CD4-positive, CD25-positive, alpha-beta regulatory T cell (primary cell): ENCODE results near the gene PGAM4. TPM values are rescaled to one million over a fixed set of nuclear protein-coding genes. Genes with fewer than 3 reads are reported as not detected.
"Not testable (repeated sequence)": the region's sequence is repeated elsewhere in the genome, so short reads cannot be mapped to it uniquely, and the experiment has no call there.

Experiments used
- ATAC-seq, 2 donors: fragments of 150-1000 bp; cut with Tn5 transposase; one replicate each; pipeline ENCODE4 v1.10.0; 2021; ENCODE audit warnings: low read depth in 2 of 2, moderate number of reproducible peaks in 2 of 2, moderate library complexity in 1 of 2
- DNase-seq, 3 donors: peaks; one replicate each; pipeline versions ENCODE4 v3.0.0 to v3.0.0-alpha.2; 2012 to 2022; ENCODE audit warnings: mixed read lengths in 1 of 3
- H3K27ac ChIP-seq: one replicate; pipeline ENCODE4 v1.7.0; 2013; ENCODE audit warnings: mild to moderate bottlenecking, low read length; ENCODE audit not compliant: insufficient read depth, poor library complexity, severe bottlenecking
- H3K27me3 ChIP-seq: one replicate; pipeline ENCODE4 v1.7.0; 2013; ENCODE audit warnings: low read length; ENCODE audit not compliant: control insufficient read depth, insufficient read depth
- H3K36me3 ChIP-seq: one replicate; pipeline ENCODE4 v1.7.0; 2013; ENCODE audit warnings: mild to moderate bottlenecking, low read length, moderate library complexity; ENCODE audit not compliant: control insufficient read depth, insufficient read depth
- H3K4me1 ChIP-seq: 2 replicates; pipeline ENCODE4 v1.7.0; 2013; ENCODE audit warnings: mild to moderate bottlenecking, low read length; ENCODE audit not compliant: insufficient read depth, control insufficient read depth, poor library complexity, severe bottlenecking
- H3K4me3 ChIP-seq: one replicate; pipeline ENCODE4 v1.7.0; 2013; ENCODE audit warnings: low read depth, mild to moderate bottlenecking, low read length, moderate library complexity
- H3K9me3 ChIP-seq, 2 experiments: 1 replicate in 1 of 2; 2 replicates in 1 of 2; pipeline ENCODE4 v1.7.0; 2013; ENCODE audit warnings: low read length in 2 of 2, mild to moderate bottlenecking in 1 of 2, moderate library complexity in 1 of 2; ENCODE audit not compliant: control insufficient read depth in 2 of 2
- H3K27ac Mint-ChIP-seq, 3 donors: one replicate each; pipeline ENCODE4 v1.8.0; 2020 to 2022; ENCODE audit warnings: mild to moderate bottlenecking in 3 of 3, mixed read lengths in 3 of 3, moderate library complexity in 2 of 3
- H3K27me3 Mint-ChIP-seq: one replicate; pipeline ENCODE4 v1.8.0; 2022; ENCODE audit warnings: mild to moderate bottlenecking, mixed read lengths
- H3K36me3 Mint-ChIP-seq: one replicate; pipeline ENCODE4 v1.8.0; 2020; ENCODE audit warnings: mixed read lengths
- H3K4me1 Mint-ChIP-seq, 4 donors: one replicate each; pipeline ENCODE4 v1.8.0; 2020 to 2022; ENCODE audit warnings: mixed read lengths in 4 of 4, mild to moderate bottlenecking in 1 of 4
- H3K4me3 Mint-ChIP-seq, 4 donors: one replicate each; pipeline ENCODE4 v1.8.0; 2020 to 2022; ENCODE audit warnings: mild to moderate bottlenecking in 4 of 4, mixed read lengths in 4 of 4, moderate library complexity in 3 of 4
- H3K9me3 Mint-ChIP-seq, 7 donors: one replicate each; pipeline ENCODE4 v1.8.0; 2020 to 2022; ENCODE audit warnings: mixed read lengths in 7 of 7, mild to moderate bottlenecking in 3 of 7, moderate library complexity in 2 of 7
- polyA plus RNA-seq, 4 donors: library from polyadenylated mRNA; unstranded; fragments of 300-500 nt; fragmentation: Illumina TruSeq; gene quantifications; one replicate each; pipeline ENCODE4 v1.2.3, GENCODE V29; 2021
- total RNA-seq: library from RNA; stranded (reverse); gene quantifications from one replicate; pipeline ENCODE4 v1.2.3, GENCODE V29; 2022

The PGAM4 gene
- total and polyA plus RNA-seq, 5 donors from 2014 or later: not detected

DNA sequence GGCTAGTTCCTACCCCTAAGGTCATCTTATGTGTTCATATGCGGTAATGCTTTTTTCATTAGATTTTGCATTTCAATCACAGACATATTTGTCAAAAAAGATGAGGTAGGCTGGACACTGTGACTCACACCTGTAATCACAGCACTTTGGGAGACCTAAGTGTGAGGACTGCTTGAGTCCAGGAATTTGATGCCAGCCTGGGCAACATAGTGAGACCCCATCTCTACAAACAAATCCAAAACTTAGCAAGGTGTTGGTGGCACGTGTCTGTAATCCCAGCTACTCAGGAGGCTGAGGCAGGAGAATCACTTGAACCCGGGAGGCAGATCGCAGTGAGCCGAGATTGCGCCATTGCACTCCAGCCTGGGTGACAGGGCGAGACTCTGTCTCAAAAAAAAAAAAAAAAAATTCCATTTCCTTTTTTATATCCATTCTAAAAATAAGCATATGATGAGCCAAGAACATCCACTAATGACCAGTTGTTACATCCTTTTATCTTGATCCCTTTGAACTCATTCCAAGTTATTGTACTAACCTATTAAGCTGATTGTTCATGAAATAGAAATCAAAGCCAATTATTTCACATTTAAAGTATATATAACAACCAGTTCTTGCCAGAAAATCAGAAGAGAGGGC, 23.4 kb downstream of the PGAM4 start:
- peaks cover 0 to 17% (median 0%) of the 10 kb centered on the region in 4 donors for H3K4me1 Mint-ChIP-seq
- no peaks in the 10 kb centered on the region for H3K36me3 Mint-ChIP-seq
- no peaks in the 10 kb centered on the region for H3K27me3 Mint-ChIP-seq
- Histone ChIP-seq H3K36me3 (no peaks in the 10 kb centered on the region), H3K4me1 (no peaks in the 10 kb centered on the region), H3K27me3 (no peaks in the 10 kb centered on the region), H3K27ac (no peak overlapping the region), H3K9me3 (no peaks in the 10 kb centered on the region), H3K4me3 (no peak overlapping the region)
- no peaks in the 10 kb centered on the region for H3K9me3 Mint-ChIP-seq
- no peak overlapping the region for H3K4me3 Mint-ChIP-seq
- DNase-seq: no peak
- H3K27ac Mint-ChIP-seq: no peak overlapping the region
- no peak for ATAC-seq

- not testable (repeated sequence) for H3K4me3 Mint-ChIP-seq, H3K9me3 Mint-ChIP-seq, H3K27ac ChIP-seq, H3K36me3 Mint-ChIP-seq, H3K4me3 ChIP-seq, H3K27ac Mint-ChIP-seq, H3K27me3 ChIP-seq, DNase-seq, H3K9me3 ChIP-seq, H3K4me1 ChIP-seq, H3K27me3 Mint-ChIP-seq, ATAC-seq, H3K36me3 ChIP-seq
- H3K4me1 Mint-ChIP-seq: peaks cover 0 to 17% (median 0%) of the 10 kb centered on the region in 4 donors
Observed at GRCh38 chrX:77945031-77945430, 24.4 kb downstream of the PGAM4 start.

DNA sequence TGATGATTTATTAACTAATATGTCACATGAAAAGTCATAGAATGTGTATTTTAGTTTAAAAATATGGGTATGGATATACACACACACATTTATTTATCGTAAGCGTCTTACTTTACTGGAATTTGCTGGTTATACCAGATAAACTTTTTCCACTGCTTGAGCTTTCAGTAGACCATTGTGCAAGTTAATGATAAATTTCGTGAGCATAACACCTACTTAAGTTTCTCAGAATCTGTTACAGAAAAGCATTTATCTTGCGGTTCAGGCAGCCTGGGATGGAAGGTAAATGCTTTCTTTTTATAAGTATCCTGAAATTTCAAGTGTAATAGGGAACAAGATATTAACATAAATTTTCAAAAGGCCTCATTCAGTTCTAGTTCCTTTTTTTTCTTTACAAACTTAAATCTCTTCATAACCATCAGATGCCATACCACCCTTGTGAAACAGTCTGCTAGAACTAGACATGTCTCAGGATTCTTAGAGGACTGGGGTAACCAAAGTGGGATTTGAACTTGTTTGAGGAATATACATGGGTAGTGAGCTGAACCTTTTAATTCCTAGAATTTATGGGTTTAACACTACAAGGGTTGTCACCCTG, 31.3 kb downstream of the PGAM4 start:
- Histone ChIP-seq H3K4me1 (no peaks in the 10 kb centered on the region), H3K36me3 (no peaks in the 10 kb centered on the region), H3K27me3 (no peaks in the 10 kb centered on the region), H3K27ac (no peak overlapping the region), H3K4me3 (no peak overlapping the region), H3K9me3 (no peaks in the 10 kb centered on the region)
- Mint-ChIP-seq H3K27ac (no peak overlapping the region), H3K4me3 (no peak overlapping the region), H3K27me3 (no peaks in the 10 kb centered on the region), H3K4me1 (peaks cover 0 to 17% (median 3%) of the 10 kb centered on the region in 4 donors), H3K9me3 (no peaks in the 10 kb centered on the region), H3K36me3 (no peaks in the 10 kb centered on the region)
- ATAC-seq (no peak), DNase-seq (no peak)

GRCh38 chrX:77937291-77937690, 32.1 kb downstream of the PGAM4 start:
- DNase-seq (no peak), ATAC-seq (no peak)
- Mint-ChIP-seq H3K4me1 (peaks cover 0 to 14% (median 3%) of the 10 kb centered on the region in 4 donors), H3K4me3 (no peak overlapping the region), H3K36me3 (no peaks in the 10 kb centered on the region), H3K9me3 (no peaks in the 10 kb centered on the region), H3K27me3 (no peaks in the 10 kb centered on the region), H3K27ac (no peak overlapping the region)
- Histone ChIP-seq H3K36me3 (no peaks in the 10 kb centered on the region), H3K27me3 (no peaks in the 10 kb centered on the region), H3K4me3 (no peak overlapping the region), H3K27ac (no peak overlapping the region), H3K9me3 (no peaks in the 10 kb centered on the region), H3K4me1 (no peaks in the 10 kb centered on the region)

DNA sequence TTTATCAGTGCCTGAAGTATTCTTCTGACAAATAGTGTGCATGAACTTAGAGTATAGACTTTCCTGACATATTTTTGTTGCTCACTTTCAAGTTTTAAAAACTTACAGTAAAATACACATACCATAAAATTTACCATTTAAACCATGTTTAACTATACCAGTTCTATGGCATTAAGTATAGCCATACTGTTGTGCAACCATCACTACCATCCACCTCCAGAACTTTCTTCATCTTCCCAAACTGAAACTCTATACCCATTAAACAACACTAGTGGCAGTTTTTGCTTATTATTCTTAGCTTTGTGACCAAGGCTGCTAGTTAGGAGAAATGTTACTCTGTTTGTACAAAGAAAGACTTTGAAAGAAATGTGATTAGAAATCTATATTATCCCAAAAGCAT, 33.1 kb downstream of the PGAM4 start:
- no peaks in the 10 kb centered on the region for H3K36me3 Mint-ChIP-seq
- H3K4me3 Mint-ChIP-seq: no peak overlapping the region
- DNase-seq: no peak
- no peaks in the 10 kb centered on the region for H3K4me1 ChIP-seq
- H3K9me3 ChIP-seq: no peaks in the 10 kb centered on the region
- H3K4me3 ChIP-seq: no peak overlapping the region
- H3K4me1 Mint-ChIP-seq: peaks cover 0 to 12% (median 3%) of the 10 kb centered on the region in 4 donors
- ATAC-seq: no peak
- H3K27ac Mint-ChIP-seq: no peak overlapping the region
- H3K27me3 ChIP-seq: no peaks in the 10 kb centered on the region
- H3K27ac ChIP-seq: no peak overlapping the region
- no peaks in the 10 kb centered on the region for H3K9me3 Mint-ChIP-seq
- H3K36me3 ChIP-seq: no peaks in the 10 kb centered on the region
- H3K27me3 Mint-ChIP-seq: no peaks in the 10 kb centered on the region

- Mint-ChIP-seq H3K27ac (no peak overlapping the region), H3K9me3 (no peaks in the 10 kb centered on the region), H3K4me1 (peaks cover 0 to 12% (median 3%) of the 10 kb centered on the region in 4 donors), H3K27me3 (no peaks in the 10 kb centered on the region), H3K36me3 (no peaks in the 10 kb centered on the region), H3K4me3 (no peak overlapping the region)
- Histone ChIP-seq H3K36me3 (no peaks in the 10 kb centered on the region), H3K4me3 (no peak overlapping the region), H3K27me3 (no peaks in the 10 kb centered on the region), H3K9me3 (no peaks in the 10 kb centered on the region), H3K27ac (no peak overlapping the region), H3K4me1 (no peaks in the 10 kb centered on the region)
- ATAC-seq: no peak
- no peak for DNase-seq
Observed at GRCh38 chrX:77935886-77936285, 33.6 kb downstream of the PGAM4 start.

GRCh38 chrX:77930581-77930980, 38.9 kb downstream of the PGAM4 start:
- Histone ChIP-seq H3K36me3 (no peaks in the 10 kb centered on the region), H3K4me1 (no peaks in the 10 kb centered on the region), H3K4me3 (no peak overlapping the region), H3K27me3 (no peaks in the 10 kb centered on the region), H3K27ac (no peak overlapping the region), H3K9me3 (no peaks in the 10 kb centered on the region)
- H3K9me3 Mint-ChIP-seq: no peaks in the 10 kb centered on the region
- H3K27me3 Mint-ChIP-seq: no peaks in the 10 kb centered on the region
- H3K36me3 Mint-ChIP-seq: peaks cover 4% of the 10 kb centered on the region
- no peak overlapping the region for H3K27ac Mint-ChIP-seq
- DNase-seq: no peak
- no peak overlapping the region for H3K4me3 Mint-ChIP-seq
- peaks cover 0 to 12% (median 5%) of the 10 kb centered on the region in 4 donors for H3K4me1 Mint-ChIP-seq
- ATAC-seq: no peak

DNA sequence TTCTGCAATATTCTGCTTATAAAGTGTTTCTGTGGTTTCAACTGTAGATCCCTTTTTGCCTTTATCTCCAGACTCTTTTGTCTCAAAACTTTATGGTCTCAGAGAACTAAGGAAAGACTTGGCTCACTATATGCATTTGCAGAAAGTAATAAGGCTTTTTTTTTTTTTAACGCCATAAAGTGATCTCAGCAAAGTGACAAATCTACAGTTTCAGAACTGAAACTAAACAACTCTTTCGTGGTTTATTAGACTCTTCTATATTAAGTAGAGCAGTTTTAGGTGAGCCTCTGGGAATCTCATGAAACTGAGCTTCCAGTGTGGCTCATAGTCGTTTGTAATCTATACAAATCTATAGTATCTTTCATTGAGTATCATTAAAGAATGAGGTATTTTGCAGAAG, 43.7 kb downstream of the PGAM4 start:
- Histone ChIP-seq H3K27me3 (no peaks in the 10 kb centered on the region), H3K4me1 (no peaks in the 10 kb centered on the region), H3K4me3 (peak overlapping the region; percentile 26), H3K27ac (no peak overlapping the region), H3K36me3 (no peaks in the 10 kb centered on the region), H3K9me3 (no peaks in the 10 kb centered on the region)
- no peak overlapping the region for H3K27ac Mint-ChIP-seq
- H3K27me3 Mint-ChIP-seq: no peaks in the 10 kb centered on the region
- H3K4me1 Mint-ChIP-seq: peaks cover 0 to 20% (median 13%) of the 10 kb centered on the region in 4 donors
- no peak for ATAC-seq
- no peak for DNase-seq
- peak overlapping the region in 1 of 4 donors; percentile 54 for H3K4me3 Mint-ChIP-seq
- no peaks in the 10 kb centered on the region for H3K9me3 Mint-ChIP-seq
- H3K36me3 Mint-ChIP-seq: peaks cover 4% of the 10 kb centered on the region
